ENCODE measurements around the gene ATF4.

Gene ATF4

GRCh38 chr22:39529487-39529851, 9.1 kb downstream of the ATF4 start:
- no peak for TF ChIP-seq CTCF (IDR thresholded peaks at IDR 0.05; ENCODE audit: control insufficient read depth, extremely low read depth, insufficient read depth)
- DNase-seq (ENCODE audit: low read depth) = no peak
- no peak overlapping the region for H3K4me3 ChIP-seq (ENCODE audit: low read depth, low read length)

- TF ChIP-seq CTCF (IDR thresholded peaks at IDR 0.05; ENCODE audit: control insufficient read depth, extremely low read depth, insufficient read depth) = no peak
Observed at GRCh38 chr22:39530116-39530515, 9.8 kb downstream of the ATF4 start.

GRCh38 chr22:39530692-39531331, 10.4 kb downstream of the ATF4 start:
- peak overlapping the region; percentile 83 for H3K4me3 ChIP-seq (ENCODE audit: low read depth, low read length)
- TF ChIP-seq CTCF (IDR thresholded peaks at IDR 0.05; ENCODE audit: control insufficient read depth, extremely low read depth, insufficient read depth) = no peak
- no peak for DNase-seq (ENCODE audit: low read depth)

More at GRCh38 chr22:39530116-39530515, 9.8 kb downstream of the ATF4 start:
- H3K4me3 ChIP-seq (ENCODE audit: low read depth, low read length) = no peak overlapping the region
- DNase-seq (ENCODE audit: low read depth) = no peak

GRCh38 chr22:39532215-39533073, 12.1 kb downstream of the ATF4 start, which contains the start of gene RPS19BP1:
RPS19BP1 (minus strand) TSS chr22:39532748; CDS start chr22:39532738, 10 bp downstream.
- peak; percentile 100 for DNase-seq (ENCODE audit: low read depth)
- peak within 1 kb of the TSS; percentile 83 for H3K4me3 ChIP-seq (ENCODE audit: low read depth, low read length)
- TF ChIP-seq CTCF (IDR thresholded peaks at IDR 0.05; ENCODE audit: control insufficient read depth, extremely low read depth, insufficient read depth) = no peak

- DNase-seq (ENCODE audit: low read depth) = no peak
- no peak for TF ChIP-seq CTCF (IDR thresholded peaks at IDR 0.05; ENCODE audit: control insufficient read depth, extremely low read depth, insufficient read depth)
- H3K4me3 ChIP-seq (ENCODE audit: low read depth, low read length) = no peak overlapping the region
Observed at GRCh38 chr22:39534092-39534506, 13.7 kb downstream of the ATF4 start.

- no peak for DNase-seq (ENCODE audit: low read depth)
- H3K4me3 ChIP-seq (ENCODE audit: low read depth, low read length) = no peak overlapping the region
- TF ChIP-seq CTCF (IDR thresholded peaks at IDR 0.05; ENCODE audit: control insufficient read depth, extremely low read depth, insufficient read depth) = peak; percentile 93
Observed at GRCh38 chr22:39534591-39535356, 14.4 kb downstream of the ATF4 start.

All from LNCaP clone FGC (cell line).